ENCODE data around the gene LAMB1.
"Not testable (repeated sequence)": the region's sequence is repeated elsewhere in the genome, so short reads cannot be mapped to it uniquely, and the experiment has no call there.

LAMB1 gene

GRCh38 chr7:107931740-107932515, 71.0 kb downstream of the LAMB1 start:
- Histone ChIP-seq H3K27ac (ENCODE audit: insufficient read depth, low read length, poor library complexity, severe bottlenecking) (no peak overlapping the region), H3K4me3 (ENCODE audit: insufficient read depth, low read depth, low read length, poor library complexity, severe bottlenecking) (no peak overlapping the region), H3K27me3 (replicated peaks; ENCODE audit: control insufficient read depth, insufficient read depth, low read length, poor library complexity, severe bottlenecking) (no peaks in the 10 kb centered on the region), H3K4me1 (ENCODE audit: control insufficient read depth, insufficient read depth, low read length, poor library complexity, severe bottlenecking) (no peaks in the 10 kb centered on the region), H3K9me3 (ENCODE audit: control insufficient read depth, low read length) (no peaks in the 10 kb centered on the region), H3K36me3 (ENCODE audit: control insufficient read depth, insufficient read depth, low read length) (no peaks in the 10 kb centered on the region)
- no peak for DNase-seq

GRCh38 chr7:107926481-107926880, 76.5 kb downstream of the LAMB1 start:
- no peak overlapping the region for H3K4me3 ChIP-seq (ENCODE audit: insufficient read depth, low read depth, low read length, poor library complexity, severe bottlenecking)
- H3K27me3 ChIP-seq (replicated peaks; ENCODE audit: control insufficient read depth, insufficient read depth, low read length, poor library complexity, severe bottlenecking) = no peaks in the 10 kb centered on the region
- no peak overlapping the region for H3K27ac ChIP-seq (ENCODE audit: insufficient read depth, low read length, poor library complexity, severe bottlenecking)
- H3K4me1 ChIP-seq (ENCODE audit: control insufficient read depth, insufficient read depth, low read length, poor library complexity, severe bottlenecking) = peaks cover 5% of the 10 kb centered on the region
- H3K9me3 ChIP-seq (ENCODE audit: control insufficient read depth, low read length) = no peaks in the 10 kb centered on the region
- H3K36me3 ChIP-seq (ENCODE audit: control insufficient read depth, insufficient read depth, low read length) = no peaks in the 10 kb centered on the region
- DNase-seq = no peak

- H3K27me3 ChIP-seq (replicated peaks; ENCODE audit: control insufficient read depth, insufficient read depth, low read length, poor library complexity, severe bottlenecking) = no peaks in the 10 kb centered on the region
- H3K4me3 ChIP-seq (ENCODE audit: insufficient read depth, low read depth, low read length, poor library complexity, severe bottlenecking) = no peak overlapping the region
- H3K4me1 ChIP-seq (ENCODE audit: control insufficient read depth, insufficient read depth, low read length, poor library complexity, severe bottlenecking) = peaks cover 5% of the 10 kb centered on the region
- DNase-seq = no peak
- no peaks in the 10 kb centered on the region for H3K9me3 ChIP-seq (ENCODE audit: control insufficient read depth, low read length)
- H3K36me3 ChIP-seq (ENCODE audit: control insufficient read depth, insufficient read depth, low read length) = peaks cover 6% of the 10 kb centered on the region
- no peak overlapping the region for H3K27ac ChIP-seq (ENCODE audit: insufficient read depth, low read length, poor library complexity, severe bottlenecking)
These were observed 78.0 kb downstream of the LAMB1 start for GRCh38 chr7:107924841-107925504.

GRCh38 chr7:107922886-107923285, 80.1 kb downstream of the LAMB1 start:
- H3K4me1 ChIP-seq (ENCODE audit: control insufficient read depth, insufficient read depth, low read length, poor library complexity, severe bottlenecking) = peaks cover 5% of the 10 kb centered on the region
- H3K9me3 ChIP-seq (ENCODE audit: control insufficient read depth, low read length) = no peaks in the 10 kb centered on the region
- no peaks in the 10 kb centered on the region for H3K27me3 ChIP-seq (replicated peaks; ENCODE audit: control insufficient read depth, insufficient read depth, low read length, poor library complexity, severe bottlenecking)
- H3K4me3 ChIP-seq (ENCODE audit: insufficient read depth, low read depth, low read length, poor library complexity, severe bottlenecking) = no peak overlapping the region
- DNase-seq = no peak
- no peak overlapping the region for H3K27ac ChIP-seq (ENCODE audit: insufficient read depth, low read length, poor library complexity, severe bottlenecking)
- peaks cover 17% of the 10 kb centered on the region for H3K36me3 ChIP-seq (ENCODE audit: control insufficient read depth, insufficient read depth, low read length)

- H3K9me3 ChIP-seq (ENCODE audit: control insufficient read depth, low read length) = not testable (repeated sequence)
These were observed 81.1 kb downstream of the LAMB1 start for GRCh38 chr7:107921826-107922225.

GRCh38 chr7:107920048-107920772, 82.8 kb downstream of the LAMB1 start:
- no peak for DNase-seq
- Histone ChIP-seq H3K36me3 (ENCODE audit: control insufficient read depth, insufficient read depth, low read length) (peaks cover 33% of the 10 kb centered on the region), H3K27ac (ENCODE audit: insufficient read depth, low read length, poor library complexity, severe bottlenecking) (no peak overlapping the region), H3K27me3 (replicated peaks; ENCODE audit: control insufficient read depth, insufficient read depth, low read length, poor library complexity, severe bottlenecking) (no peaks in the 10 kb centered on the region), H3K4me3 (ENCODE audit: insufficient read depth, low read depth, low read length, poor library complexity, severe bottlenecking) (no peak overlapping the region), H3K4me1 (ENCODE audit: control insufficient read depth, insufficient read depth, low read length, poor library complexity, severe bottlenecking) (peaks cover 5% of the 10 kb centered on the region), H3K9me3 (ENCODE audit: control insufficient read depth, low read length) (no peaks in the 10 kb centered on the region)

More at GRCh38 chr7:107921826-107922225, 81.1 kb downstream of the LAMB1 start:
- not testable (repeated sequence) for H3K4me1 ChIP-seq (ENCODE audit: control insufficient read depth, insufficient read depth, low read length, poor library complexity, severe bottlenecking); H3K27ac ChIP-seq (ENCODE audit: insufficient read depth, low read length, poor library complexity, severe bottlenecking); H3K27me3 ChIP-seq (replicated peaks; ENCODE audit: control insufficient read depth, insufficient read depth, low read length, poor library complexity, severe bottlenecking); H3K4me3 ChIP-seq (ENCODE audit: insufficient read depth, low read depth, low read length, poor library complexity, severe bottlenecking); DNase-seq
- H3K36me3 ChIP-seq (ENCODE audit: control insufficient read depth, insufficient read depth, low read length) = peaks cover 25% of the 10 kb centered on the region

- no peaks in the 10 kb centered on the region for H3K4me1 ChIP-seq (ENCODE audit: control insufficient read depth, insufficient read depth, low read length, poor library complexity, severe bottlenecking)
- H3K36me3 ChIP-seq (ENCODE audit: control insufficient read depth, insufficient read depth, low read length) = peaks cover 41% of the 10 kb centered on the region
- H3K27ac ChIP-seq (ENCODE audit: insufficient read depth, low read length, poor library complexity, severe bottlenecking) = no peak overlapping the region
- no peak overlapping the region for H3K4me3 ChIP-seq (ENCODE audit: insufficient read depth, low read depth, low read length, poor library complexity, severe bottlenecking)
- no peaks in the 10 kb centered on the region for H3K27me3 ChIP-seq (replicated peaks; ENCODE audit: control insufficient read depth, insufficient read depth, low read length, poor library complexity, severe bottlenecking)
- H3K9me3 ChIP-seq (ENCODE audit: control insufficient read depth, low read length) = no peaks in the 10 kb centered on the region
- no peak for DNase-seq
These were observed 84.0 kb downstream of the LAMB1 start for GRCh38 chr7:107918948-107919347.

- H3K36me3 ChIP-seq (ENCODE audit: control insufficient read depth, insufficient read depth, low read length) = peaks cover 50% of the 10 kb centered on the region
- H3K4me3 ChIP-seq (ENCODE audit: insufficient read depth, low read depth, low read length, poor library complexity, severe bottlenecking) = no peak overlapping the region
- H3K9me3 ChIP-seq (ENCODE audit: control insufficient read depth, low read length) = no peaks in the 10 kb centered on the region
- H3K4me1 ChIP-seq (ENCODE audit: control insufficient read depth, insufficient read depth, low read length, poor library complexity, severe bottlenecking) = no peaks in the 10 kb centered on the region
- no peak for DNase-seq
- H3K27ac ChIP-seq (ENCODE audit: insufficient read depth, low read length, poor library complexity, severe bottlenecking) = no peak overlapping the region
- H3K27me3 ChIP-seq (replicated peaks; ENCODE audit: control insufficient read depth, insufficient read depth, low read length, poor library complexity, severe bottlenecking) = no peaks in the 10 kb centered on the region
These were observed 85.0 kb downstream of the LAMB1 start for GRCh38 chr7:107917763-107918651.

GRCh38 chr7:107915541-107915940, 87.4 kb downstream of the LAMB1 start:
- Histone ChIP-seq H3K4me3 (ENCODE audit: insufficient read depth, low read depth, low read length, poor library complexity, severe bottlenecking) (no peak overlapping the region), H3K4me1 (ENCODE audit: control insufficient read depth, insufficient read depth, low read length, poor library complexity, severe bottlenecking) (no peaks in the 10 kb centered on the region), H3K27me3 (replicated peaks; ENCODE audit: control insufficient read depth, insufficient read depth, low read length, poor library complexity, severe bottlenecking) (no peaks in the 10 kb centered on the region), H3K36me3 (ENCODE audit: control insufficient read depth, insufficient read depth, low read length) (peaks cover 61% of the 10 kb centered on the region), H3K27ac (ENCODE audit: insufficient read depth, low read length, poor library complexity, severe bottlenecking) (no peak overlapping the region), H3K9me3 (ENCODE audit: control insufficient read depth, low read length) (no peaks in the 10 kb centered on the region)
- no peak for DNase-seq
